Skin epidermis (tissue), 12 donors: ENCODE measurements around the gene TRIM71.
A peak's percentile ranks its signal among the peaks of the same experiment; 100 is the strongest.

ENCODE experiments used
- H3K27ac ChIP-seq, 21 experiments: fragments of 200-600 bp; sonication (generic) in 11 of 21; one replicate each; pipeline ENCODE4 v1.5.0; 2020; ENCODE audit warnings: mild to moderate bottlenecking in 3 of 21, inconsistent platforms in 2 of 21, moderate library complexity in 2 of 21
- H3K4me3 ChIP-seq, 7 experiments: fragments of 200-600 bp; sonication (generic) in 2 of 7; one replicate each; pipeline ENCODE4 v1.5.0; 2020; ENCODE audit warnings: inconsistent platforms in 2 of 7, mild to moderate bottlenecking in 2 of 7, moderate library complexity in 1 of 7

TRIM71 gene

GRCh38 chr3:32882189-32882588 lies 64.4 kb downstream of the TRIM71 start:
- Histone ChIP-seq H3K4me3 (no peak overlapping the region), H3K27ac (no peak overlapping the region)

- Histone ChIP-seq H3K4me3 (no peak overlapping the region), H3K27ac (no peak overlapping the region)
Observed at GRCh38 chr3:32882603-32883025, 64.8 kb downstream of the TRIM71 start.

GRCh38 chr3:32883817-32884216 lies 66.0 kb downstream of the TRIM71 start:
- no peak overlapping the region for H3K4me3 ChIP-seq
- peak overlapping the region in 2 of 21 experiments; percentile 1 to 47 for H3K27ac ChIP-seq

- no peak overlapping the region for H3K4me3 ChIP-seq
- no peak overlapping the region for H3K27ac ChIP-seq
Observed at GRCh38 chr3:32884591-32884990, 66.8 kb downstream of the TRIM71 start.

- H3K4me3 ChIP-seq, result no peak overlapping the region
- H3K27ac ChIP-seq, result no peak overlapping the region
Observed at GRCh38 chr3:32885283-32885901, 67.6 kb downstream of the TRIM71 start.

- H3K27ac ChIP-seq, result no peak overlapping the region
- no peak overlapping the region for H3K4me3 ChIP-seq
Observed at GRCh38 chr3:32886296-32886695, 68.5 kb downstream of the TRIM71 start.

GRCh38 chr3:32886911-32887310 lies 69.1 kb downstream of the TRIM71 start:
- H3K4me3 ChIP-seq, result no peak overlapping the region
- H3K27ac ChIP-seq, result no peak overlapping the region

DNA sequence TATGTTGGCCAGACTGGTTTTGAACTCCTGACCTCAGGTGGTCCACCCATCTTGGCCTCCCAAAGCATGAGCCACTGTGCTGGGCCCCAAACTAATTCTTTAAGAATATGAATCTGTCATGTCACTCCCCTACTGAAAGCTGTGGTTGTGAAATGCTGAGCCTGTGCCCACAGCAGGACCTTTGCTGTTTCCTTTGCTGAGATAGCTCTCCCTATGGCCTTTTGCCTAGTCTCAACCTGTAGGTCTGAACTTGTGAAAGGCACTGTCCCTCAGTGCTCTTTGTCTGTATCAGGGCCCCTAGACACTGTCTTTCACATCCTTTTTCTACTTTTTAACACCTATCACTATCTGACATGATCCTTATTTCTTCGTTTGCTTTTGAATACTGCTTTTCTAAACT lies 70.9 kb downstream of the TRIM71 start:
- H3K27ac ChIP-seq, result no peak overlapping the region
- H3K4me3 ChIP-seq, result no peak overlapping the region

GRCh38 chr3:32890420-32891276 lies 72.9 kb downstream of the TRIM71 start:
- Histone ChIP-seq H3K27ac (no peak overlapping the region), H3K4me3 (no peak overlapping the region)

GRCh38 chr3:32891365-32891764 lies 73.6 kb downstream of the TRIM71 start:
- no peak overlapping the region for H3K27ac ChIP-seq
- no peak overlapping the region for H3K4me3 ChIP-seq

DNA sequence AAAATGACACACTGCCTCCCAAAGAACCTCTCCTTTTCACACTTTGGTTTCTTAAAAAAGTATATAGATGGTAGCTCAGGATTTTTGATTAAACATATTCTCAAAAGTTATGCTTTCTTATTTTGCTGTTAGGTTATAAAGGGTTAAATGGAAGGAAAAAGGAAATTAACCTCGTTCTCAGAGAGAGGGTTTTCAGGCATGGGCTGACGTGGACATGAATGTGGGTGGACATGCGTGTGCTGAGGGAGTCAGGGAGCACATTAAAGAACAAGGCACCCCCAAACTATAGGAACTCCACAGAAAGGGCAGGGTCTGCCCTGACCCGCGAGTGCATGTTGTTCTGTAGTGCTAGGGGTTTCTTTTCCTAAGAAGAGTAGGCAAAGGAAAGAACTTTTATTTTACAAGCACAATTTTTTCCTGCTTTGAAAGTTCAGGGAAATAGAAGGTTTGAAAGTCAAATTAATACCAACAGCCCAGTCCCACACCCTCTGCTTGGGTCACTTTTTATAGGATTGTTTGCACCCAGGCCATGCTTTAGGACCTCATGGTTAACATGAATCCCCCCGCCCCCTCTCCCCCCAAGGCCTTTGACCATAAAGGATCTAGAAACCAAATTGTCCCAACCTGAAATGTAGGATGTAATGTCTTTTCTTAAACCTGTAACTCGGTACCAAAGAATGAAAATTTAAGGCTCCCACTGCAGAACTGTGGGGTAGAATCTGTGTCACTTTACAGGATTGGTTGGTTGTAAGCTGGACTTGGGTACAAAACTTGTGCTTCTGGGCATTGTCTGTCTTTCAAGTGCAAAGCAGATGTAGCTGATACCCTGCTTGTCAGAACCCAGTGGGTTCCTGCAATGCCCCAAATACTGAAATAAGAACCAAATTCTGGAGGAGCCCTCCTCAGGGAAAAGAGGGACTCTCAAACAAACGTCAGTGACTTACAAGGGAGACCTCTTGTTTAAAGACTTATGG lies 75.1 kb downstream of the TRIM71 start:
- Histone ChIP-seq H3K27ac (no peak overlapping the region), H3K4me3 (no peak overlapping the region)

DNA sequence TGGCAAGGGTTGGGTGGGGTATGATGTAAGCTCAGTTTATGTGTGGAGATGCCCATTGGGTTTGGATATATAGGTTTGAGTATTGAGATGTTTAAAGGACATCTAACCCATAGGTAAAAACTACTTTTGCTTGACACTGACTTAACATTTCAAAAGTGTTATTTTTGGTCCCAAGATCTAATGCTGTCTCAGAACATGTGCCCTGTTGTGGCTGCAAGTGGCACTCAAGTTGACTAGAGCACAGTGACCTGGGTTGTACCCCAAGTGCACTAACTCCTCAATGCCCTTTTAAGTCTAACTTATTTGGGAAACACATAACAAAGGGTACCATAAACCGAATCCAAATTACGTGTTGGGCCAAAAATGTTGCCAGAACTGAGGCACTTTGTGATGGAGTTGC lies 77.2 kb downstream of the TRIM71 start:
- H3K4me3 ChIP-seq, result no peak overlapping the region
- no peak overlapping the region for H3K27ac ChIP-seq

DNA sequence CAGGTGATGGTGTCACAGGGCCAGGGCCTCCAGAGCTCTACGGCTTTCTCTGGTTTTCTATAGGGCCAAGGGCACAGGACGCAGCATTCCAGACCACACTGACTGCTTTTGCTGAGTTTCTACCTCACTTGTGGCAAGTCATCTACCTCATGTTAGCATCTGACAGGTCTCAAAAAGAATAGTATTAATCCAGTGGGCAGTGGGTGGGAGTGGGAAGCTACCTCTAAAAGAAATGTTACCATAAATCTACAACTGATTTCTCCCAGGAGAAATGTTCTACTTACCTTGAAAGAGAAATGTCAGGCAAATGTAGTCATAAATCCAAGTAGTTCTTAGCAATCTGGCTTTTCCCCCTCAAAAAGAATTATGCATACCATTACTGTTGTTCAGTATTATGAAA lies 77.9 kb downstream of the TRIM71 start:
- Histone ChIP-seq H3K27ac (no peak overlapping the region), H3K4me3 (no peak overlapping the region)

GRCh38 chr3:32896143-32896542 lies 78.3 kb downstream of the TRIM71 start:
- H3K27ac ChIP-seq, result no peak overlapping the region
- H3K4me3 ChIP-seq, result no peak overlapping the region

DNA sequence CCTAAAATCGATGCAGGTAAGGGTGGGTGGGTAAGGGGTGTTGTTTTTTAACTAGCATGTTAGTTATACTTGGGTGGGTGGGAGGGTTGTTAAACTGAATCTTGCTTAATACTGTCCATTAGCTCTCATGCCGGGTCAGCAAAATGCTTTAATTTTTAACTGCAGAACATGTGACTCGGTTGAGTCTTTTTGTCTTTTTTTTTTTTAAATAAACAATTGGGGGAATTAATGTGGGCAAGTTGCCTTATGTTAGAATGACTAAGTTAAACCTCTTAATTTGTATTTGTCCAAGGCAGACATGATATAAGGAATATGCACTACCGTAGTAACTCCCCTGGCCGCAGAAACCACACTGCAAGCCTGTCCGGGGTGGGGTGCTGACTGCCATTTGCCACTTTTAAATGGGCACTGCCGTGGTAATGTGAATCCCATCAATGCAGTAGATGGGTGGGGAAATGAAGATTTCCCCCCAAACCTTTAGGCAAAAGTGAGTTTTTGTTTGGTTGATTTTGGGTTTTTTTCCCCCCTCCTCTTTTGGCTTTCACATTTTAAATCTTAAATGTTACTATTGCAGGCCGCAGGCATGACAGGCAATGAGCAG lies 79.3 kb downstream of the TRIM71 start:
- Histone ChIP-seq H3K27ac (no peak overlapping the region), H3K4me3 (no peak overlapping the region)

DNA sequence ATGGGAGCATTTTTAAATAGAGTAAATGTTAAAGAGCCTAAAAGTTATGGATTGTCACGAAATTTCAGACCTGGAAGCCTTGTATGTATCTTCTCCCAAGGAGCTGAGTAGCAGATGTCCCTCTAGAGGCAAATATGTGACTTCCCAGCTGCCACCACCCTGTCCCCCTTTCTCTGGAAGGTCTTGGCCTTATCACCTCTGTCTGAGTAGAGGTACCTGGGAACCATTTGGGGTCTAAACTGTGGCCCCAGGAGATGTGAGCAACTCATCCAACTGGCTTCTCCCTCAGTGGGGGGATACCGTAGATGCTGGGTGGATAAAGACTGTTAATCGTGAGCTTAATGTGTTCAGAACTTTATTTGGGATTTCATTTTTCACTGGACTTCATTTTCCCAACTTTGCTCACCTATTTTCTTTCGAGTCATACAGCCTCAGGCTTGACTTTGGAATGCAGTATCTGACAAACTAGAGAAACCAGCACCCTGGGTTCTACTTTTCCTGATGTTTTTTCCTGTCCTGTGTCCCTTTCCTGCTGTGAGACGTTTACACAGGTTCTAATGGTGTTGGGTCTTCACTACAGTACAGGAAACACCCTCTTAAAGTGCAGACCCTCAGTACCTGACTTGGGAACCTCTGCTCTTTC lies 80.3 kb downstream of the TRIM71 start:
- Histone ChIP-seq H3K27ac (no peak overlapping the region), H3K4me3 (no peak overlapping the region)

DNA sequence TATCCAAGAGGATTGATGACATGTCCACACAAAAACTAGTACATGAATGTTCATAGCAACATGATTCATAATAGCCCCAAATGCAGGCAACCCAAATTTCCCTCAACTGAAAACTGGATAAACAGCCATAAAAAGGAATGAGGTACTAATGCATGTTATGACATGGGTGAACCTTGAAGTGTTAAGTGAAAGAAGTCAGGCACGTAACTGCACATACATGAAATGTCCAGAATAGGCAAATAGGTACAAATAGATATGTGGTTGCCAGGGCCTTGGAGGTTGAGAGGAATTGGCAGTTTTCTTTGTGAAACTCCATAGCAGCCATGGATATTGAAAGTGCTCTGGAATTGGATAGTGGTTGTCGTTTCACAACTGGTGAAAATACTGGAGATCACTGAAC lies 81.5 kb downstream of the TRIM71 start:
- Histone ChIP-seq H3K4me3 (no peak overlapping the region), H3K27ac (no peak overlapping the region)

- no peak overlapping the region for H3K27ac ChIP-seq
- H3K4me3 ChIP-seq, result no peak overlapping the region
Observed at GRCh38 chr3:32901005-32901932, 83.5 kb downstream of the TRIM71 start.
